ENCODE measurements around the gene IL1RAPL2. TPM values are rescaled to one million over a fixed set of nuclear protein-coding genes. Genes with fewer than 3 reads are reported as not detected.
"Not testable (repeated sequence)": the region's sequence is repeated elsewhere in the genome, so short reads cannot be mapped to it uniquely, and the experiment has no call there.

The IL1RAPL2 gene
- total RNA-seq, 1 experiment from 2014 or later, result not detected

DNA sequence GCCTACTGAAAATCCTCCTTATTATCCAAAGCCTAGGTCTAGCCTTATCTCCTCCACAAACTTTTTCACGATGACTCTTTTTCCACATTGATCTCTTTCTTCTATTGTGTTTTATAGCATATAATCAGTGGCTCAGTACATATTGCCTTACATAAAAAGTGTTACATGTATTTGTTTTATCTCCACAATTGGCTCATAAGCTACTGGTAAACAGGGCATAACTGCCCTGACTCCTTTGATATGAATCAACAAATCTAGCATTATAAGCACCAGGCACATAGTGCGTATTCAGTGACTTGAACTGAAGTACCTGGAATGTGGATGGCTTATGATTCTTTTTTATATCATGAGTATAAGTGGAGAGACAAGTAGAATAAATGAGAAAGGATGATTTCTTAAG, 447.7 kb downstream of the IL1RAPL2 start:
- DNase-seq (ENCODE audit: low read depth), result no peak

DNA sequence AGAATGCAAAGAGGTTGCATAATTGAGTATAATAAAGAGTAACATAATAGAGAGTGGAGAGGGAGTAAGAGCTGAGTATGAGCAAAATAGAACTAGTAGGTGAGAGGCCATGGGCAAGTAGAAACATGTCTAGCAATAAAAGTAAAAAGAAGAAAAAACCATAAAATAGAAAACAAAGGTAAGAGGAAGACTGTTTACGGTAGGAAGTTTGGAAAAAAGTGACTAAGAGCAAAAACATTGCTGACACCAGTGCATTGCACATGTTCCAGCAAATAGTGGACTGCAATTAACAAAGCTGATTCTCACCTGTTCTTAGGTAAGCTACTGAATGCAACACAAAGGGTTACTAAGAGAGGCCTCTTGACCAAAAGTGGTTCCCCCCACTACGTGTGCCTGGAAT, 451.6 kb downstream of the IL1RAPL2 start:
- no peak for DNase-seq (ENCODE audit: low read depth)

DNA sequence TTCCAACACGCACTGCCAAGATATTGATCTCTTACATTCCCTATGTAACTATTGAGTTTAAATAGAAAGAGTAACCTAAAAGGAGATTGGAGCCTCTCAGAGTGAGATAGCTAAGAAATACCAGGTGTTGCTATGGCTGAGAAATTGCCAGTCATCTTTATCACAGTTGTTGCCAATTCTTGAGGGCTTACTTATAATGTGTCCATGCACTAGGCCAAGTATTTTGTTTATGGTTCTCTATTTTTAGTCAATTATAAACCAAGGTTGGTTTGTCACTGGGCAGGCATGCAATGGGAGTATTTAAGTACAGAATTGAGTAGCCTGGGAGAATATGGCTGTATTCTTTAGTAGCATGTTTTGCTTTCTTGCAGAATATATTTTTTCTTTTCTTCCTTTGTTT, 452.9 kb downstream of the IL1RAPL2 start:
- no peak for DNase-seq (ENCODE audit: low read depth)

DNA sequence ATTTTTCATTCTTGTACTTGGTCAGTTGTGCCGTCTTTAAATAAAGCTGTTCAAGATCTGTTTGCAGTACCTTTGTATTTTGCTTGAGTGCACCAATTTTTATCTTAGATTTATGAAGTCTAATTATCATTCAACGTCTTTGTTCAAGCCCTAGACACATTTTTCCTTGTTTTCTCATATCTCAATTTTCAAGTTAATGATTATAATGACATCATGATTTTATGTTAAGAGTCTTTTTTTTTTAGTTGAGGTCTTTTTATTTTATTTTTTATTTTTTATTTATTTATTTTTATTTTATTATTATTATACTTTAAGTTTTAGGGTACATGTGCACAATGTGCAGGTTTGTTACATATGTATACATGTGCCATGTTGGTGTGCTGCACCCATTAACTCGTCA, 463.0 kb downstream of the IL1RAPL2 start:
- DNase-seq (ENCODE audit: low read depth), result not testable (repeated sequence)

DNA sequence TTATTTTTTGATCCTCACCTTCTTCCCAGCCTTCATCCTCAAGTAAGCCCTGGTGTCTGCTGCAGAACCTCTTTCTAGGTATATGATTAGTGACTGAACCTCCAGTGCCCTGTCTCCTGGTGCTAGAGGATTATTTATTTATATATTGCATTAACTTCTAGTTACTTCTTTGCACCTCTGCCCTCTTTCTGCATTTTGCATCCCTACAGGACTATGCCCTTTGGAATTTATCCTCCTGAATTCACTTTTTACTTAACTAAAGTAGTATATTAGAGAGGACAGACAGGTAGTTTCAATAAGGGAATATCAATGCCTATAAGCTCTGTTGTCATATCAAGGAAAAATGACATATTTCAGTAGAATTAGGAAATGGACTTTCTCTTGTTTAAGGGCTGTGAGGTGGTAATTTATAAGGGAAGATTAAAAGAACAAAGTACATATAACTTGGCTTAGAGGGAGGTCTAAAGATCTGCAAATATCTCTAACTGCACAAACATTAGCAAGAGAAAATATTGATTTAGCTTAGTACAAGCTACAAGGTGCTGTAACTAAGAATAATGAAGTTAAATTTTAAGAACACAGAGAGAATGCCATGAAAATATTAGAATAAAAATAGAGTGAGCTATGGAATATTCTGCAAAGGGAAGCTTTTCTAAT, 472.8 kb downstream of the IL1RAPL2 start:
- DNase-seq (ENCODE audit: low read depth), result no peak

DNA sequence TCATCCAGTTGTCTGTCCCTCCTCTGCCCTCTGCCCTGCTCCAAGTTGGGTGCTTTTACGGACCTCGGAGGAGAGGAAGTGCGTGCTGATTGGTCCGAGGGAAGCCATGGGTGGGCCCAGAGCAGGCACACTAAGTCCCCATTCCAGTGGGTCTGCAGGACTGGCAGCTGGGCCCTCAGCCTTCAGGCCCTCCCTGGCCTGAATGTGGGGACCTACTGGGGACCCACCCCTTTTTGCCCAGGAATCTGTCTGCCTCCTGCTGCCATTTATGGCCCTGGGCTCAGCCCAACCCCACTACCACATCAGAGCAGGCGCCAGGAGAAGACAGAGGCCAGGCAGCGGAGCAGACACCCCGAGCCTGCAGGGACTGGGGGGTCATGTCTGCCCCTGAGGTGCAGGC, 484.9 kb downstream of the IL1RAPL2 start:
- no peak for DNase-seq (ENCODE audit: low read depth)

DNA sequence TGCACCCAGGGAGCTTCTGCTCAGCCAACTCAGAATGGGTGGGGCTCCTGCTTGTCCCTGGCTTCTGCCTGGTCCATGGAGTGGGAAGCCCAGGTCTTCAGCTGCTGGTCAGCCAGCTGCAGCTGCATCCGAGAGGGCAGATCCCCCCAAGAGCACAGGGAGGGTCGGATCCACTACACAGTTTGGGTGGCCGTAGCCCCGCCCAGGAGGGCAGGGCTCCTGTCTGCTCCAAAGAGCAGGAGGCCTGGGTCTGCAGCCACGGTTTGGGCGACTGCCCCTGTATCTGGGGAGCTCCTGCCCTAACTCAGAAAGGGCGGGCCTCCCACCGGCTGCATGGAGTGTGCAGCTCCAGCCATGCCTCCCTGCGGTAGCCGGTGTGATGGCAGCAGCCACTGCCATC, 485.4 kb downstream of the IL1RAPL2 start:
- no peak for DNase-seq (ENCODE audit: low read depth)

DNA sequence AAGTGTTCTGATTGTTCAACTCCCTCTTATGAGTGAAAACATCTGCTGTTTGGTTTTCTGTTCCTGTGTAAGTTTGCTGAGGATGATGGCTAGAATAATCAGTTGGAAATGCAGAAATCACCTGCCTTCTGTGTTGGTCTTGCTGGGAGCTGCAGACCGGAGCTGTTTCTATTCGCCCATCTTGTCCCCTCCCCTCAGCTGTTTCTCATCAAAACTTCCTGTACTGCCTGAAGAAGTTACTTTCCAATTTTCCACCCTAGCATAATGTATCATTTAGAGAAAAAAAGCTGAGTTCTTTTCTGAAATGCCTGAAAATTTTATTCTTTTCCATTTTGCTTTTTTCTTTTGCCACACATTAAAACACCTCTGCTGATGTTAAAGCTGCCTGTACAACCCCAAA, 486.9 kb downstream of the IL1RAPL2 start:
- no peak for DNase-seq (ENCODE audit: low read depth)

DNA sequence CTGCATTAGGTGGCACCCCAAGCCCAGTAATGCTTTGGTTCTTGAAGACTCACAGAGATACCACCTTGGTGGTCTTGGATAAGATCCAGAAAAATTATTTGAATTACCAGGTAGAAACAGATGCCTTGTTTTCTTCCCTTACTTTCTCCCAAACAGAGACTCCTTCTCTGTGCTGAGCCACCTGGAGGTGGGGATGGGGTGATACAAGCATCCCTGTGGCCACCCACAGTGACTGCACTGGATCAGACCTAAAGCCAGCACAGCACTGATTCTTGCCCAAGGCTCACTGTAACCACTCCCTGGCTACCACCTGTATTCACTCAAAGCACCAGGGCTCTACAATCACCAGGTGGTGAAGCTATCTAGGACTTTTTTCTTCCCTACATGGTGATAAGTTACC, 497.7 kb downstream of the IL1RAPL2 start:
- DNase-seq (ENCODE audit: low read depth), result no peak

DNA sequence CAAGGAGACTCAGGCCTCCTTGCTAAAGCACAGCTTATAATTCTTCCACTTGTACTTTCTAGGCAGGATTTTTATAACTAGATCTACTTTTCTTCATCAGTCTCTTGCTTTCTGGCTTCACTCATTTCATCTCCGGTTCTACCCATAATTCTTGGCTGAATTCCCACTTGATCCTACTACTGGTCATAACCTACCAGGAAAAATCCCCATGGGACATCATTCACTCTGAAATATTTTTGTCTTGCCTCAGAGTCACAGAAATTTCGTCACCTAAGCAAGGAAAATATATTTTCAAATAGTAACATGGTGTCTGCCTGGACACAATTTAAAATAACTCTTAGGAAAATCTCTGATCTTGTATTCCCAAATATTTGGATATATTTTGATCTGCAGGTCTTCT, 532.2 kb downstream of the IL1RAPL2 start:
- DNase-seq (ENCODE audit: low read depth), result no peak

DNA sequence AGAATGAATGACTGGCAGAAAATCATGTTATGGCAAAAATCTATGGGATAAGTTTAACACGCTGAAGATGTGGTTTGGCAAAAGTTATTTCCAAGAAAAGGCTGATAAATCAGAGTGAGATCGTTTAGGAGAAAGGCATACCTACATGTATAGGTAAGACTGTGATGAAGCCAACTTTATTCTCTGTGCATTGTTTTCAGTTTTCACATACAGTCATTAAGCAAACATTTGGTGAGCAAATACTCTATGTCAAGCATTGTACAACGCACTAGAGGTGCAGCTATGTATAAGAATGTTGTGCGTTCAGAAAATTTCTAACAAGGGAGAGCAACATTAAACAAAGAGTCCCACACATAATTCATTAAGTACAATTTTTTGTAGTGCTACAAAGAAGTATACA, 532.8 kb downstream of the IL1RAPL2 start:
- no peak for DNase-seq (ENCODE audit: low read depth)

DNA sequence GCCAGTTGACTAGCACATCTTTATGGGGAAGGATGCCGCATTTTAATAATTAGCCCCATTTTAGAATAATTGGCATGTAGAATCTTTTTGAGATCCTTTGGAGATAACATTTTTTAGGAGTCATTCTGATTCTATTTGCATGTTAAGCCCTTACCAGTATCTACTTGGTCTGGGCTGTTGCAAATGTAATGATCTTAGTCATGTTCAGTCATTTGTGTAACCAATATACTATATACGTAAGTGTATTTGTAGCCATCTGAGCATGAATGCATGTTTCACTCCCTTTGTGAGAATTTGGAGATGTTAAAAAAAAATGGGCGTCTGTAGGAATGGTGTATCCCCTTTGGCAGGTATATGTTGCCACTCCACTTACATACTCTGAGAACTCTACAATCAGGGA, 535.4 kb downstream of the IL1RAPL2 start:
- DNase-seq (ENCODE audit: low read depth), result no peak

DNA sequence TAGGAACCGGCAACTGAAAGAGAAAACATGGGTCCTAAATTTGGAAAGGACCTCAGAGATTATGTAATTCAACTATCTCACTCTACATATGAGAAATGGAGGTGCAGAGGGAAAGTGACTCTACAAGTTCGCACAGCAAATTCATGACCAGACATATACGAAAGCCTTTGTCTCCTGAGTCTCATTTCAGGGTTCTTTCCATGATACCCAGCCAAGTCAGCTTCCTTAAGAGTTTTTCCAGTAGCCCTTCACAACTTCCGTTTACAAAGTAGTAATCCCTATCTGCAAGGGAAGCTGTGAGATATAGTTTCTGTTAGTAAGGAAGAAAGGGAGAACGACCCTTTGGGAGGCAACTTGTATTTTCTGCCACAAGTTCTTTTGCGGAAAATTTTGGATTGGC, 543.9 kb downstream of the IL1RAPL2 start:
- DNase-seq (ENCODE audit: low read depth), result no peak

DNA sequence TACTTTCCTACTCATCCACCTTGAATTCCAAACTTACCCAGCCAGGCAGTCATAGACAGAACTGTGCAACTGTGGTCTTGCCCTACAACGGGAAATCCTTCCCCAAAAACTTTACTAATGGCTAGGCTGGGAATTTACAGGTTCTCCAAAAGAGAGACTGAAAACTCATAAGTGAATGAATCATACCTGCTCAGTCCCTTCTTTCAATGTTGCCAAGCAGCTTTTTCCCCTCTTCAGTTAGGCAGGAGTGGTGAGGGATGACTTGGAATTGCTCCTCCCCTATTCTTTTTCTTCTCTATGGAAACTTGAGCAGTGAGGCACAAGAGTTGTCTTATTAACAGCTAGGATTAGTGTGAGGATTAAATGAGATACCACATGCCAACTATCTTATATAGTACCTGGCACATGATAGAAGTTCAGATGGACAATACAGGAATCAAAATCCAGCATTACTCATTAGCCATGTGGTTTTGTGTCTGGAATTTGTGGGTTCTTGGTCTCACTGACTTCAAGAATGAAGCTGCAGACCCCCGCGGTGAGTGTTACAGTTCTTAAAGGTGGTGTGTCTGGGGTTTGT, 548.6 kb downstream of the IL1RAPL2 start:
- peak; percentile 13 for DNase-seq (ENCODE audit: low read depth)

DNA sequence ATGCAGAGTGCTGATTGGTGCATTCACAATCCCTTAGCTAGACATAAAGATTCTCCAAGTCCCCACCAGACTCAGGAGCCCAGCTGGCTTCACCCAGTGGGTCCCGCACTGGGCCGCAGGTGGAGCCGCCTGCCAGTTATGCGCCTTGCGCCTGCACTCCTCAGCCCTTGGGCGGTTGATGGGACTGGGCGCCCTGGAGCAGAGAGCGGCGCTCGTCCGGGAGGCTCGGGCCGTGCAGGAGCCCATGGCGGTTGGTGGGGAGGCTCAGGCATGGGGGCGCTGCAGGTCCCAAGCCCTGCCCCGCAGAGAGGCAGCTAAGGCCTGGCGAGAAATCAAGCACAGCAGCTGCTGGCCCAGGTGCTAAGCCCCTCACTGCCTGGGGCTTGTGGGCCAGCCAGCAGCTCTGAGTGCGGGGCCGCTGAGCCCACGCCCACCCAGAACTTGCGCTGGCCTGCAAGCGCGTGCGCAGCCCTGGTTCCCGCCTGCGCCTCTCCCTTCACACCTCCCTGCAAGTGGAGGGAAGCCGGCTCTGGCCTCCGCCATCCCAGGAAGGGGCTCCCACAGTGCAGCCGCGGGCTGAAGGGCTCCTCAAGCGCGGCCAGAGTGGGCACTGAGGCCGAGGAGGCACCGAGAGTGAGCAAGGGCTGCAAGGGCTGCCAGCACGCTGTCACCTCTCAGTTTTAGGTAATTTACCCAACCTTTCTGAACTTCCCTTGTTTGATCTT, 549.8 kb downstream of the IL1RAPL2 start:
- not testable (repeated sequence) for DNase-seq (ENCODE audit: low read depth)

DNA sequence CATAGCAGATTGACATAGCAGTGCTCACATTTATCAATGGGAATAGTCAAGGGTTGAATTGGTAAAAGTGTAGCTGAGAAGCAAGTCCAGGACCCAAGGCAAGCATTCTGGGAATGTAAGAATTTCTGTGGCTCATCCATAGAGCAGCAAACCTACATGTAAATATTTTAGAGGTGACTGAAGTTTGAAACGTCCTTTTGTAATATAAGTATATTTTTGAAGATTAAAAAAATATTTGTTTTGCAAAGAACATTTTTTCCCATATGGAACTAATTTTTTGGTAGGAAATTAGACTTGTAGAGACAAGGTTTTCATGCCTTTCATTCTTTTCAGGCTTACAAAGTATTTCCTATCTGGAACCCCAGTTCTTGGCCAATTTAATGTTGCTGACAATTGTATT, 550.5 kb downstream of the IL1RAPL2 start:
- DNase-seq (ENCODE audit: low read depth), result no peak

DNA sequence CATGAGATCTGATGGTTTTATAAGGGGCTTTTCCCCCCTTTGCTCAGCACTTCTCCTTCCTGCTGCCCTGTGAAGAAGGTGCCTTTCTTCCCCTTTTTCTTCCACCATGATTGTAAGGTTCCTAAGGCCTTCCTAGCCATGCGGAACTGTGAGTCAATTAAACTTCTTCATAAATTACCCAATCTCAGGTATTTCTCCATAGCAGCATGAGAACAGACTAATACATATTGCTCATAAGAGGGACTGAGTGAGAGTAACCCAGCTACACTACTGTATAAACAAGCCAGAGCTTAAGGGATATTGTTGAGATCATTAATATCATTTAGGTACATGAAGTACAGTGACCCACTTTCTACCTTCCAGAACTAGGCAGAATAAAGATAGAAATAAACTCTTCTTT, 551.6 kb downstream of the IL1RAPL2 start:
- DNase-seq (ENCODE audit: low read depth), result no peak

DNA sequence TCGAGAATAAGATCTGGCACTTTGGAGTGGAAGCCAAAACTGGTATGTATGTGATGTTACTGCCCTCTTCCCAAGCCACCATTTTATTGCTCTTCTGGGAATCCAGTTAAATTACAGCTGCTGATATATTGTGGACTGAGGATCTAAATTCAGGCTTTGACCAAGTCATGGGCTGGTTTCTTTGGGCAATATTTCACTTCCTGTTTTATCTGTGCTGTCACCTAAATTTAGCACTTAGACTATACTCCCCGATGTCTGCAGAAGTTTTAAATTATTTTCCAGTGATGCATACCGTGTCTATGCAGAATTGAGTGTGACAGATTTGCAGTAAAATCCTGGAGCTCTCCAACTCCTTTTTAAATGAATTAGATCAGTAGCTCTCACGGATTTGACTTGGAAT, 554.5 kb downstream of the IL1RAPL2 start:
- DNase-seq (ENCODE audit: low read depth), result no peak

DNA sequence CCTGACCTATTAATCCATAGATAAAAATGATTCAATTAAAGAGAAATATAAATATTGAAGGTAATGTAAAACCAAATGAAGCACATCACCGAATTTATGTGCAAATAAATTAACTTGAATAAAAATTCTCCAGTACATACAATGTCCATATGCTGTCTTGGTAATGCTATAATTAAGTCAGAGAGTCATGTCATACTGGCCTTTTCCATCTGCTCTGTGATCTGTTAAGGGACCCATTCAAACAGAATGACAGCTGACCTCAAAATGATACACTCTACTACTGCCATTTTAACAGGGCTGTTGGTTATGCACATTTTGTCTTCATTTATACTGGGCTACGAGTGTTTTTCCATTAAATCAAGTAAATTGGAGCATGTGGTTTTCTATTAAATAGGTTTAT, 555.2 kb downstream of the IL1RAPL2 start:
- DNase-seq (ENCODE audit: low read depth), result no peak

DNA sequence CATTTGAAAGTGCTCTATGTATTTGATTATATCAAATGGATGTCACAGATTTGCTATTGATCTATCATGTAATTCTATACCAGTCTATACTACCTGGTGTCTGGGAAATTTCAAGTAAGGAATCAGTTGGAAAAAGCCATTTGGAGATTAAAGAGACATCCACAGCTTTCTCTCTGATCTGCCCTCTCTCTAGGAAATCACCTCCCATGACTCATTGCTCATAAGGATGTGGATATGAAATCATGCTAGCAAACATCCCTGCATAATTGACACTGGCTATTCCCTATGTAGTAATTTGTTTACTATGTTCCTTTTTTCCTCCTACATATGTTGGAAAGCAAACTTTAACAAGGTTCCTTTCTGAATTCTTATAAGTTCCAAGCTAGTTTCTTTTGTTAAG, 560.2 kb downstream of the IL1RAPL2 start:
- DNase-seq (ENCODE audit: low read depth), result peak; percentile 18

DNA sequence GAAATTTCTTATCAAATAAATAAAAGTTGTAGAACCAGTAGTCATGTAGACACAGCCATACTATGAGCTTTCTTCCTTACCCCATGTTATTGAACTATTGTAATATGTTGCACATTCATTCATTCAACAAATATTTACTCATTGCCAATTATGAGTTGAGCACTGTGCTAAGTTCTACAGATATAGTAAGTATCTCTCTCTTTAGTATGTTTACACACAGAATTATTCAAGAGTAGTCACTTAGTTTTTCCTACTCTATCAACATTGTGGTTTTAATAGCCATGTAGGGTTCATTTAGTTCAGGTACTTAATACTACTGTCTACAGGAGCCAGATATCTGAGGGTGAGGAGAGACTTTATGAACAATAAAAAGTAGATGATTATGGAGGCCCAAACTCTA, 568.3 kb downstream of the IL1RAPL2 start:
- DNase-seq (ENCODE audit: low read depth), result no peak

DNA sequence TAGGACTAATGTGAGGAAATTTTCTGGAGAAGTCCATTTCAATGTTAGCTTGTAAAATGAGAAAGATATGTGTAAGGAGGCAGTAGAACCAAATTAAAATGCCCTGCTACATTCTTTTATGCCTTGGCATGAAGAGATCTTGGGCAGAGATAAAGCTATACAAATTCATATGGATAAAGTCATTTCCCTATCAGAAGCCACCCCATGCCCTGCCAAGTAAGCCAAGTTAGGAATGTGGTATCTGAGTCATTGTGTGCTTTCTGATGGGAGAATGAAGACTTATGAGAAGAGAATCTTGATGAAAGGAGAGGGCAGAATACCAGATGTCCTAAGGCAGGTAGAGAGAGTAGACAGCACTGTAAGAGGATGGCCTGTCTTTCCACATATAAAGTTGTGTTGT, 570.8 kb downstream of the IL1RAPL2 start:
- peak; percentile 71 for DNase-seq (ENCODE audit: low read depth)

DNA sequence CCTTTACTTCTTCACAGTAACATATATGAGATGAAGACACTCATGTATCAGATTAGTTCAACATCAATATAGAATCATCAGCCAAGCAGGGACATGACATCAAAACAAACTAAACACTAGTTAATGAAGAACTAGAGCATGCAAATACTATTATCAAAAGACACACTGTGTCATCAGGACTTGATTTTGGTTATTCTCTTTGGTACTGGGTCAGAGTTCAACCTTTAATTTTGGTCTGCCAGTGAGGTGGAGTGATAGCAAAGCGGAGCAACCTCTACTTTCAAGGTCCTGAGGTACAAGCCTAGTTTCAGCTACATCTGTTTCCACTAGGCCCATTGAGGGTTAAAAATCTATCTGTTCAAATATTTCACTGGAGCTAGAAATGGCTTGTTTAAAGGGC, 584.0 kb downstream of the IL1RAPL2 start:
- no peak for DNase-seq (ENCODE audit: low read depth)
